ENCODE measurements around the gene CATSPERD.

Gene CATSPERD

DNA sequence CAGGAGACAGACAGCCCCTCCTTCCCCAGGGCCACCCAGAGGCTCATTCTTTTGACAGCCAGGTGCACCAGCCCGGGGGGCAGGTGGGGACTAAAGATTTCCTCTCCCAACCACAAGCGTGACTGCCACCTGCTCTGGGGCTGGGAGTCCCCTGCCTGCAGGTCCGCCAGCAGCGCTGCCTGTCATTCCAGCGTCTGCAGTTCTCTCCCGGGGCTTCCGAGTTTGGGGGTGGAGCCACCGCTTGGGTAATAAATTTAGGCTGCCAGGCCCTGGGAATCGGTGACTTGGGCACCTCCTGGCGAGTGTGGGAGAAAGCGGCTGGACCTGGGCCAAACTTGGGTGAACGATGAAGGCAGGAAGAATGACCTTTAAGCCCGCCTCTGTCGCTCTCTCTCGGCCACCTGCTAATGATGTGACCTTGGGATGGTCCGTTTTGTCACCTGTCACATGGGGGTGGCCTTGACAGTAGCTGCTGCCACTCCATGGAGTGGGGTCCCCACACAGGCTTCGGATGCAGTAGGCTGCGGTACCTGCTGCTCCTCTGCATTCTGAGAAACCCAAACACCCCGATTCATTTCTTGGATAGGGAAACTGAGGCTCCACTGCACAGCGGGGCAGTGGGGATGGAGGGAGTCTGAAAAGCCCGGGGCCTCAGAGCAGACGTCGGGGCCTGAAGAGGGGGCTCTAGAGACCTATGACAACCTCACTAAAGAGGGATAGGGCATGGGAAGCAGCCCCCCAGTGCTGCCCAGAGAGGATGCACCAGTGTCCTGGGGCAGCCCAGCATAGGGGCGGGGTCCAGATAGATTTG is 106.3 kb downstream of the CATSPERD start:
- TF ChIP-seq, protein P1, sequence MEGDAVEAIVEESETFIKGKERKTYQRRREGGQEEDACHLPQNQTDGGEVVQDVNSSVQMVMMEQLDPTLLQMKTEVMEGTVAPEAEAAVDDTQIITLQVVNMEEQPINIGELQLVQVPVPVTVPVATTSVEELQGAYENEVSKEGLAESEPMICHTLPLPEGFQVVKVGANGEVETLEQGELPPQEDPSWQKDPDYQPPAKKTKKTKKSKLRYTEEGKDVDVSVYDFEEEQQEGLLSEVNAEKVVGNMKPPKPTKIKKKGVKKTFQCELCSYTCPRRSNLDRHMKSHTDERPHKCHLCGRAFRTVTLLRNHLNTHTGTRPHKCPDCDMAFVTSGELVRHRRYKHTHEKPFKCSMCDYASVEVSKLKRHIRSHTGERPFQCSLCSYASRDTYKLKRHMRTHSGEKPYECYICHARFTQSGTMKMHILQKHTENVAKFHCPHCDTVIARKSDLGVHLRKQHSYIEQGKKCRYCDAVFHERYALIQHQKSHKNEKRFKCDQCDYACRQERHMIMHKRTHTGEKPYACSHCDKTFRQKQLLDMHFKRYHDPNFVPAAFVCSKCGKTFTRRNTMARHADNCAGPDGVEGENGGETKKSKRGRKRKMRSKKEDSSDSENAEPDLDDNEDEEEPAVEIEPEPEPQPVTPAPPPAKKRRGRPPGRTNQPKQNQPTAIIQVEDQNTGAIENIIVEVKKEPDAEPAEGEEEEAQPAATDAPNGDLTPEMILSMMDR (IDR thresholded peaks at IDR 0.05; ENCODE audit: insufficient read depth, missing control alignments): no peak
- no peak for DNase-seq (ENCODE audit: insufficient read length, low spot score)
- FAIRE-seq: no peak

DNA sequence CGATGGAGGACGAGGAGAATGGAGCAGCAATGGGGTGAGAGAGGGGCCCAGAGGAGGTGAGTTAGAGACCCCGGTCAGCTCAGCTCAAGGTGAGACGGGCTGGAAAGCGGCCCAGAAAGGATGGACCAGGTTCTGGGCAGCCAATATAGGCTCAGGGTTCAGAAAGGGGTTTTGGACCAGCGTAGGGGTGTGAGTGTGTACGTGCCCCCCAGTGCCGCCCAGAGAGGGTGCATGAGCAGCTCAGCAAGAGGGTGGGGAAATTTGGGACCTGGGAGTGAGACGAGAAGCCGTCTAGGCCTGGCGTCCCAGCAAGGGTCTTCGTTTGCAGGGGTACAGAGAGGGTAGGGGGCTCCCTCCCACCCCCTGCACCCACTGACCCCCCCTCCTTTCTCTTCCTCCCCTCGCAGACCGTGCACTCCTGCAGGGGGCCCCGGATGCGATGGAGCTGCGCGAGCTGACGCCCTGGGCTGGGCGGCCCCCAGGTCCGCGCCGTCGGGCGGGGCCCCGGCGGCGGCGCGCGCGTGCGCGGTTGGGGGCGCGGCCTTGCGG is 107.0 kb downstream of the CATSPERD start:
- no peak for FAIRE-seq
- TF ChIP-seq, protein P1 (IDR thresholded peaks at IDR 0.05; ENCODE audit: insufficient read depth, missing control alignments): no peak
- no peak for DNase-seq (ENCODE audit: insufficient read length, low spot score)

DNA sequence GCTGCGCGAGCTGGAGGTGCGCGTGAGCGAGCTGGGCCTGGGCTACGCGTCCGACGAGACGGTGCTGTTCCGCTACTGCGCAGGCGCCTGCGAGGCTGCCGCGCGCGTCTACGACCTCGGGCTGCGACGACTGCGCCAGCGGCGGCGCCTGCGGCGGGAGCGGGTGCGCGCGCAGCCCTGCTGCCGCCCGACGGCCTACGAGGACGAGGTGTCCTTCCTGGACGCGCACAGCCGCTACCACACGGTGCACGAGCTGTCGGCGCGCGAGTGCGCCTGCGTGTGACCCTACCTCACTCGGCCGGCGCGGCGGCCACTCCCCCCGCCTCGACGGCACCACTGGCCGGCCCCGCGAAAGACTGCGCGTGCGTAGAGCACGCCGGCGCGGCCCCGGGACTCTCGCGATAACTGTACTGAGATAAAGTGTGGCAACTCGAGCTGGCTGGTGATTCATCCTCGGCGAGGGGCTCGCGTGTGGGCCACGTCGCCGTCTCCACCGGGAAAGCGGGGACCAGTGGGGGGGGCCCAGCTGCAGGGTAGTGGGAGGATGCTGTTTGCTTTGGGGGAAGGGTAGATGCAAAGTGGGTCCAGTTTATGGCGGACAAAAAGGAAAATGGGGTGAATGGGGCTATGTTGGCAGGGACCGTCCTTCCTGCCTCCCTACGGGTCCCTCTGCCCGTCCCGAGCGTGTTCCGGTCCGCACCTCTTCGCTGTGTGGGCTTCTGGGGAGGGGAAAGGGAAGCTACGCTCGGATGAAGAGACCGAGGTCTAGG is 107.6 kb downstream of the CATSPERD start:
- peak; percentile 95 for DNase-seq (ENCODE audit: insufficient read length, low spot score)
- no peak for FAIRE-seq
- TF ChIP-seq, protein P1 (IDR thresholded peaks at IDR 0.05; ENCODE audit: insufficient read depth, missing control alignments): no peak
